Measurements from ENCODE around the gene SNAP91. TPM values are rescaled to one million over a fixed set of nuclear protein-coding genes. Genes with fewer than 3 reads are reported as not detected.

Gene SNAP91
- total RNA-seq, 1 donor from 2014 or later, result not detected

DNA sequence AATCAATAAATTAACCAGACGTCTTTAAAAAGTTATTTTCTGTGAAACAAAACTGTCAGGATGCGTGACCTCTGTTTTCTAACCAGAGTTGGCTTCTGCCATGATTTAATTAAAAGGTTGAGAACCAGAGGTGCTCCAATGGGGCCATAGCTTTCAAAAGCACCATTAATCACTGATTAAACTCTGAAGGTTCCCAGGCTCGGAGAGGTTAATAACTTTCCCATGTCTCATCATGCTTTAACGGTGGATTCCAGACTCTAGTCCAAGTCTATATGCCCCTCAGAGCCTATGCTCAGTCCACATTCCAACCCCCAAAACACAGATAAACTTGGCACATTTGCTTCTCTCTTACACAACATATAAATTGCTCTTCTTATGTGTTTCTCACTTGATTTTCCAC, 95.5 kb downstream of the SNAP91 start:
- Mint-ChIP-seq H3K4me3 (no peak overlapping the region), H3K9me3 (no peaks in the 10 kb centered on the region), H3K27ac (no peak overlapping the region), H3K36me3 (ENCODE audit: low read depth) (no peaks in the 10 kb centered on the region), H3K27me3 (ENCODE audit: insufficient read depth) (no peaks in the 10 kb centered on the region), H3K4me1 (ENCODE audit: low read depth) (no peaks in the 10 kb centered on the region)
- no peak for DNase-seq (ENCODE audit: low spot score)
- intact Hi-C loops (cut with micrococcal nuclease), result loop anchor here (10.0 kb wide), 1 partner anchor 1711 kb away; no protein-coding TSS in a partner anchor

DNA sequence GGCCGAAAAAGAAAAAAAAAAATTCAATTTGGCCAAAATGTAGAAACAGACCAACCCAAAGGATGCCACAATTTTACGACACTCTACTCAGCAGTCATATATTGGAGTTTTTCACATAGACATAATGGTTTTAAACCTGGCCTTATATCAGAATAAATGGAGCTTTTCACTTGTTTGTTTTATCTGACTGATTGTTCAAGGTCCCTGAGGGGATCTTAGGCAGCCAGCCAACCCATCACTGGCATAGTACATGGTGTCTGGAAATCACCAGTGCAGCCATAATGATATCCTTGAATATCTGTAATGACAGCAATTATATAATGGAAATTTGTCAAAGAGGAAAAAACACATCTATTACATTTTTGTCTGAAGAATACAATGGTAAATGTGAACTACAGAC, 99.7 kb downstream of the SNAP91 start:
- Mint-ChIP-seq H3K4me3 (no peak overlapping the region), H3K27ac (no peak overlapping the region), H3K27me3 (ENCODE audit: insufficient read depth) (no peaks in the 10 kb centered on the region), H3K9me3 (no peaks in the 10 kb centered on the region), H3K36me3 (ENCODE audit: low read depth) (no peaks in the 10 kb centered on the region), H3K4me1 (ENCODE audit: low read depth) (no peaks in the 10 kb centered on the region)
- intact Hi-C loops (cut with micrococcal nuclease), result no loop called here
- no peak for DNase-seq (ENCODE audit: low spot score)

DNA sequence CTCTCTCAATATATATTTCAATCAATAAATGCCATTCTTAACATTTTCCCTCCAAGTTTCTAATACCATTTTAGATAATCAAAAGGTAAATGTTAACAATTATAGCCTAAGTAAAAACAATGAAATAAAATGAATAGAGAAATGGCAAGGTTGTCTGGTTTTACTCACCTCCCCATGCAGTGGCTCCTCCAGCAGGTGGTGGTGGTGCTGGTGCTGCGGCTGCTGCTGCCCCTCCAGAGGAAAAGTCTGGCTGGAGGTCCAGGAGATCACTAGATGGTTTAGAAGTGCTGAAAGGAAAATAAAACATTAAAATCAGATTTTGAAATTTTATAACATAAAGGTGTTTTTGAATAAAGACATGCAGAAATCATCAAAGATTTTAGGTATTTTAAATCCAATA, 103.4 kb downstream of the SNAP91 start:
- no peaks in the 10 kb centered on the region for H3K36me3 Mint-ChIP-seq (ENCODE audit: low read depth)
- no peaks in the 10 kb centered on the region for H3K4me1 Mint-ChIP-seq (ENCODE audit: low read depth)
- no peaks in the 10 kb centered on the region for H3K27me3 Mint-ChIP-seq (ENCODE audit: insufficient read depth)
- H3K27ac Mint-ChIP-seq, result no peak overlapping the region
- intact Hi-C loops (cut with micrococcal nuclease), result no loop called here
- no peaks in the 10 kb centered on the region for H3K9me3 Mint-ChIP-seq
- no peak for DNase-seq (ENCODE audit: low spot score)
- H3K4me3 Mint-ChIP-seq, result no peak overlapping the region

DNA sequence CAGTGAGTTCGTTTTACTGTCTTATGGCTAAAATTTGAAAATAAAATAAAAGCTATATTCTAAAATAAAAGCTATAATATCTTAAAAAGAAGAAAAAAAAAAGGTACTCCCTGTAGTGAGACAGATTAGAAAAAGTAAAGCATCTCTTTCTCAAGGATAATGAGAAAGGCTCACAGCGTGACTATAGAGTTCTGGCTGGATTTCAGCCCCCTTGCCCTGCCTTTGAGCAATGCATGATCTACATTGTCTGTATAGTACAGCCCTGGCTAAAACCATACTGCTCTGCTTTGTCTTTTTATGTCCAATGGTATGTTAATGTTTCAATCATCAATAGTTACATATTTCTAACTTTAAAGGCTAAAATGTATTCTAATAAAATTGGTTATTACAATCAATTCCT, 105.3 kb downstream of the SNAP91 start:
- no peaks in the 10 kb centered on the region for H3K27me3 Mint-ChIP-seq (ENCODE audit: insufficient read depth)
- no peaks in the 10 kb centered on the region for H3K4me1 Mint-ChIP-seq (ENCODE audit: low read depth)
- intact Hi-C loops (cut with micrococcal nuclease), result no loop called here
- no peak for DNase-seq (ENCODE audit: low spot score)
- no peaks in the 10 kb centered on the region for H3K36me3 Mint-ChIP-seq (ENCODE audit: low read depth)
- H3K9me3 Mint-ChIP-seq, result no peaks in the 10 kb centered on the region
- H3K27ac Mint-ChIP-seq, result no peak overlapping the region
- no peak overlapping the region for H3K4me3 Mint-ChIP-seq

DNA sequence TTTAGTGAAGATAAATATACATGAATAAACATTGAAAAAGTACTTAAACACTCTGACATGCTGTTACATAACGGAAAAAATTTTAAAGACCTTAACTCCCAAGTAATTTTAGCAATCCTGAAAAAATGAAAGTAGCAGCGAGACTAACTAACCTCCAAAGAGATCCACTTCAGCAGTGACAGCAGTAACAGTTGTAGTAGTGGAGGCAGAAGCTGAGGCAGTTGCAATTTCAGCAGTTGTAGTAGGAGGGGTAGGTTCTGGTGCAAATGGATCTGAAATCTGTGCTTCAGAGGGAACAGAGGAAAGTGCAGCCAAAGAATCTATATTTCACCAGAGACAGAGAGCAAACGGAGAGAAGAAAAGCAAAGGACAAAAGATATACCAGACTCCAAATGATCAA, 107.8 kb downstream of the SNAP91 start:
- no peak overlapping the region for H3K4me3 Mint-ChIP-seq
- intact Hi-C loops (cut with micrococcal nuclease), result no loop called here
- H3K9me3 Mint-ChIP-seq, result no peaks in the 10 kb centered on the region
- no peaks in the 10 kb centered on the region for H3K4me1 Mint-ChIP-seq (ENCODE audit: low read depth)
- no peak overlapping the region for H3K27ac Mint-ChIP-seq
- H3K36me3 Mint-ChIP-seq (ENCODE audit: low read depth), result no peaks in the 10 kb centered on the region
- no peak for DNase-seq (ENCODE audit: low spot score)
- H3K27me3 Mint-ChIP-seq (ENCODE audit: insufficient read depth), result no peaks in the 10 kb centered on the region

DNA sequence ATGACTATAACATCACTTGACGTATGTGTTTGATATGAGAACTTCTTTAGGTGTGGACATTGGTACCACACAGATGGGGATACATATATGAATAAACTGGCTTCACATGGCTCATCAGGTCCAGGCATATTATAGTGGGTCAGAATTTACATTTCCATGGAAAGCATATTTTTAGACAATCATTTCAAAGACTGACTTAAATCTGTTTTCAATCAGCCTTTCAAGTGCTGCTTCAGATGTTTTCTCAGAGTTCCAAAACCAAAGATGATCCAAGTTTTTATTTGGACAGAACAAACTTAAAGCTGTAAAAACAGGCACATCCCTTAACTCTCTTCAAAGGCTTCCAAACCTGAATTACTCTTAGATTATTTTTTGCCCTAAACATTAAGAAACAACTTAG, 108.4 kb downstream of the SNAP91 start:
- no peaks in the 10 kb centered on the region for H3K27me3 Mint-ChIP-seq (ENCODE audit: insufficient read depth)

DNA sequence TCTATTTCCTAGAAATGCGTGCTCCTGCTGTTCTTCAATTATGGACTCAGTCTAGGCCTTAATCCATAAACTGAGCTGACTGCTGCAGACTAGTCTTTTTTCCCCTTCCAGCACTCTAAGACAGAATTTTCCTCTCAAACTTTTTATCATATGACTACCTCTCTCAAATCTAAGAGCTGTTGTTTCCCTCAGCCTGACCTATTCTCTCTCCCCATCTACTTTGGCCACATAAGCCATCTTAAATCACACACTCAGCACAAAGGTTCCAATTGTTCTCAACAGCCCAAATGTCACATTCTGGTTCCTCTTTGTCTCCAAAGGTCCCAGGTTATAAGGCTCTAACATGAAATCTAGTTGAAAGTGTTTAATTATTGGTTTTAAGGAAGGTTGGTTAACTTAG, 111.4 kb downstream of the SNAP91 start:
- no peaks in the 10 kb centered on the region for H3K36me3 Mint-ChIP-seq (ENCODE audit: low read depth)
- H3K27ac Mint-ChIP-seq, result no peak overlapping the region
- no peak for DNase-seq (ENCODE audit: low spot score)
- H3K27me3 Mint-ChIP-seq (ENCODE audit: insufficient read depth), result no peaks in the 10 kb centered on the region
- H3K4me1 Mint-ChIP-seq (ENCODE audit: low read depth), result no peaks in the 10 kb centered on the region
- intact Hi-C loops (cut with micrococcal nuclease), result no loop called here
- H3K9me3 Mint-ChIP-seq, result no peaks in the 10 kb centered on the region
- no peak overlapping the region for H3K4me3 Mint-ChIP-seq

More for the DNA sequence above, 108.4 kb downstream of the SNAP91 start:
- H3K9me3 Mint-ChIP-seq, result no peaks in the 10 kb centered on the region
- no peak for DNase-seq (ENCODE audit: low spot score)
- H3K4me3 Mint-ChIP-seq, result no peak overlapping the region
- H3K27ac Mint-ChIP-seq, result no peak overlapping the region
- intact Hi-C loops (cut with micrococcal nuclease), result no loop called here
- no peaks in the 10 kb centered on the region for H3K4me1 Mint-ChIP-seq (ENCODE audit: low read depth)
- no peaks in the 10 kb centered on the region for H3K36me3 Mint-ChIP-seq (ENCODE audit: low read depth)

DNA sequence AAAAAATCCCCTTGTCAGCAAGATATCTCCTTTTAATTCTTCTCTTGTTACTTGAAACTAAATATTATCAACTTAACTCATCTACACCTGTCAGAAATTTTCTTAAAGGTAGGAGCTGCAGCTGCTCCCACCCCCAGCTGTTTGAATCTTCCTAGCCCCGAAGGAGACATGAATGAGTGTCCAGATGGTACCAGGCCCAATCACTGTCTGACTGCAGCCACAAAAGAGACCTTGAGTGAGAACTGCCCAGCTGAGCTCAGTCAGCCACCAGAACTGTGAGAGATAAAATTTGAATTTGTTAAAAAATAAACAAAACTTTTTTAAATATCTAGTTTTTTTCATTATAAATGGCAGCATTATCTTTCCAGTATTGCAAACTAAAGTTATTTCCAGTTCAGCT, 111.8 kb downstream of the SNAP91 start:
- no peak for DNase-seq (ENCODE audit: low spot score)
- Mint-ChIP-seq H3K4me3 (no peak overlapping the region), H3K27me3 (ENCODE audit: insufficient read depth) (no peaks in the 10 kb centered on the region), H3K36me3 (ENCODE audit: low read depth) (no peaks in the 10 kb centered on the region), H3K4me1 (ENCODE audit: low read depth) (no peaks in the 10 kb centered on the region), H3K9me3 (no peaks in the 10 kb centered on the region), H3K27ac (no peak overlapping the region)
- intact Hi-C loops (cut with micrococcal nuclease), result no loop called here

DNA sequence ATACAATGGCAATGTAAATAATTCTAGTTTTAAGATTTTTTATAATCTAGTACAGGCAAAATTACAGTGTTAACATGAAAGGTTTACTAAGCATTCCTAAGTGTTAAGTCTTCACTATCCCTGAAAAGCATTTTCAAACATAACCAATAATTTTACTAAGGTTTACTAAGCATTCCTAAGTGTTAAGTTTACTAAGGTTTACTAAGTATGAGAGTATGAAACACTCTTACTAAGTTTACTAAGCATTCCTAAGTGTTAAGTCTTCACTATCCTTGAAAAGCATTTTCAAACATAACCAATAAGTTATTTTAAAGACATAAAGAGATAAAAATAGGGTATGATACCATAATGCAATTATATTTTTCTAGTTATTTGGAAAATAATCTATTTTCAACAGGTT, 114.0 kb downstream of the SNAP91 start:
- Mint-ChIP-seq H3K36me3 (ENCODE audit: low read depth) (no peaks in the 10 kb centered on the region), H3K9me3 (no peaks in the 10 kb centered on the region), H3K4me1 (ENCODE audit: low read depth) (no peaks in the 10 kb centered on the region), H3K4me3 (no peak overlapping the region), H3K27ac (no peak overlapping the region), H3K27me3 (ENCODE audit: insufficient read depth) (no peaks in the 10 kb centered on the region)
- intact Hi-C loops (cut with micrococcal nuclease), result no loop called here
- DNase-seq (ENCODE audit: low spot score), result no peak

DNA sequence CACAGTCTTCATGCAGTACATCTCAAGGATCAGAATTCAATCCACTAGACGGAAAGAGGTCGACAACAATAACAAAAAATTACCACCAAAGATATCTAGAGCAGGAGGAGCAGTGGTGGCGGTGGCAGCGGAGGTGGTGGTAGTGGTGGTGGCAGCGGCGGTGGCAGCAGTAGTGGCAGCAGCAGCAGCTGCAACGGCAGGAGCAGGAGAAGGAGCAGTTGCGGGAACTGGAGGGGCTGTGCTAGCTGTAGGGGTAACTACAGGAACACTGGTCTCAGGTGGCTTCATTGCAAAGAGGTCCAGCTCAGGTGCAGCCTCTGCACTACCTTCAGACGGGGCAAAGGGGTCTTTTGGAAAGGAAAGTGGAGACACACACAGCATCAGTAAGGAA, 115.5 kb downstream of the SNAP91 start:
- no peak for DNase-seq (ENCODE audit: low spot score)
- Mint-ChIP-seq H3K36me3 (ENCODE audit: low read depth) (no peaks in the 10 kb centered on the region), H3K9me3 (no peaks in the 10 kb centered on the region), H3K27ac (no peak overlapping the region), H3K4me3 (no peak overlapping the region), H3K27me3 (ENCODE audit: insufficient read depth) (no peaks in the 10 kb centered on the region), H3K4me1 (ENCODE audit: low read depth) (no peaks in the 10 kb centered on the region)
- intact Hi-C loops (cut with micrococcal nuclease), result no loop called here

DNA sequence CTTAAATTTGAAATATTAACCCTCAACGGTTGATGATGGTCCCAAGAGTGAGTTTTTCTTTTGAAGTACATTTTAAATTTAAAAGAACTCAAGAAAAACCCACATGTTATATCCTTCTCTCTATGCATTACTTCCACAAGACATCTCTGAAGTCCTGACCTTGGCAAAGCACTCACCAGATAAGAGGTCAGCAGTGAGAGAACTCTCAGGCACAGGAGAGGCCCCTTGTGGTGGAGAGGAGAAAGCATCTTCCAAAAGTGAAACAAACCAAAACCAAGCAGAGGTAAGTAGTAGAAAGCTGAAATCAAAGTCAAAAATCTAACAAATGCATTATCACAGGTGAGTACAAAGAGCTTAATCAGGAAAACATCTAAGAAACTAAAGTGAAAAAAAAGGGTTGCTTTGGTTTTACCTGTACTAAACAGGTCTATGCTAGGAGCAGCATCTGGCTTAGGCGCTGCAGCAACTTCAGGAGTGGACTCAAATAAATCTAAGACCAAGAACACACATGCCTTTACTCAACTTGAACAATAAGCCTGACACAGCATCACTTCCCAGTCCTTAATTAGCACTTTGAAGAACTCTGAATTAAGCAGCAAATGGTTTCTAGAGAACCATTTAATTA, 116.0 kb downstream of the SNAP91 start:
- Mint-ChIP-seq H3K4me3 (no peak overlapping the region), H3K9me3 (no peaks in the 10 kb centered on the region)

DNA sequence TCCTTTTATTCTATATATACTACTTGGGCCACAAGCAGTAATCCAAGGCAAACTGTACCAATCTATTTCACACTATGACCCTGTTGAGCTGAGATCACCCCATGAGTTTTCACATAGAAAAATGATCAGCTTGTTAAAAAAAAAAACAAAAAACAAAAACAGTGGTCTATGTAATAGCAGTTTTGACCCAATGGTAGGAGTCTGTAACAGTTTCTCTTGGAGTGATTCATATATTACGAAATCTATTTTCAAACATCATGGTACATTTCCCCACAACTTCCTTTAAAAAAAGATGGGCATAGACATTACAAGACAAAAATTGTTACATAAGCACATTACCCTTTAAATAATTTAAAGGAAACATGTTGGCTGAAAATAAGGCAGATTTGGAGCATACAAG, 118.5 kb downstream of the SNAP91 start:
- no peaks in the 10 kb centered on the region for H3K4me1 Mint-ChIP-seq (ENCODE audit: low read depth)
- no peak overlapping the region for H3K27ac Mint-ChIP-seq
- H3K27me3 Mint-ChIP-seq (ENCODE audit: insufficient read depth), result no peaks in the 10 kb centered on the region
- intact Hi-C loops (cut with micrococcal nuclease), result no loop called here
- H3K4me3 Mint-ChIP-seq, result no peak overlapping the region
- no peak for DNase-seq (ENCODE audit: low spot score)
- no peaks in the 10 kb centered on the region for H3K36me3 Mint-ChIP-seq (ENCODE audit: low read depth)
- no peaks in the 10 kb centered on the region for H3K9me3 Mint-ChIP-seq

More for the DNA sequence above, 116.0 kb downstream of the SNAP91 start:
- intact Hi-C loops (cut with micrococcal nuclease), result no loop called here
- DNase-seq (ENCODE audit: low spot score), result no peak
- Mint-ChIP-seq H3K36me3 (ENCODE audit: low read depth) (no peaks in the 10 kb centered on the region), H3K27me3 (ENCODE audit: insufficient read depth) (no peaks in the 10 kb centered on the region), H3K4me1 (ENCODE audit: low read depth) (no peaks in the 10 kb centered on the region), H3K27ac (no peak overlapping the region)

DNA sequence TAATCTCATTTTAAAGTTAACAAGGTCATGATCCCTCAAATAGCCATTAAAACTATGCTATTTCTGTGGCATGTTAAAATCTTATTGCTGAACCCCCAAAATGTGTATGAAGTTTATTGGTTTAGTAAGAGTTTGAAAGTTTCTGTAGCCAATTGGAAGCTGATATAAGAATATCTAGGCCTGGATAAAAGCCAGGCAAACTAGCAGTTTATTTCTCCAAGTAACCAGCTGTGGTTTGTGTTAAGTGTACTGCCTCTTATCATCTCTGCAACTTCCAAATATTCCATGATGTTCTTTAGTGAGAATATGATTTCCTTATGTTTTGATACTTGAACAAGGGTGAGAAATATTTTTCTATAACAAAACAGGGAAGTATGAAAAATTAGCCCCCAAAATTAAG, 119.8 kb downstream of the SNAP91 start:
- no peak for DNase-seq (ENCODE audit: low spot score)
- no peaks in the 10 kb centered on the region for H3K4me1 Mint-ChIP-seq (ENCODE audit: low read depth)
- intact Hi-C loops (cut with micrococcal nuclease), result no loop called here
- H3K4me3 Mint-ChIP-seq, result no peak overlapping the region
- H3K9me3 Mint-ChIP-seq, result no peaks in the 10 kb centered on the region
- H3K36me3 Mint-ChIP-seq (ENCODE audit: low read depth), result no peaks in the 10 kb centered on the region
- no peak overlapping the region for H3K27ac Mint-ChIP-seq
- no peaks in the 10 kb centered on the region for H3K27me3 Mint-ChIP-seq (ENCODE audit: insufficient read depth)

DNA sequence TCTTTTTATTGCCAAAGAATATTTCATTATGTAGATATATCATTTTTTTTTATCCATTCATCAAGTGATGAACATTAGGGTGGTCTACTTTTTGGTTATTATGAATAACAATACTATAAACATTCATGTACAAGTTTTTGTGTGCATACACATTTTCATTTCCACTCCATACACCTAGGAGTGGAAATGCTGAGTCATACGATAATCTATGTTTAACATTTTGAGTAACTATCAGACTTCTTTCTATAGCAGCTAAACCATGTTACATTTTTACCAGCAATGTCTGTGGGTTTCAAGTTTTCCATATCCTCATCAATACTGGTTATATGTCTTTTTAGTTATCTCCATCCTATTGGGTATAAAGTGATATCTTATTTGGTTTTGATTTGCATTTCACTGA, 130.8 kb downstream of the SNAP91 start:
- H3K4me3 Mint-ChIP-seq, result no peak overlapping the region

More for the DNA sequence above, 130.8 kb downstream of the SNAP91 start:
- Mint-ChIP-seq H3K36me3 (ENCODE audit: low read depth) (no peaks in the 10 kb centered on the region), H3K27me3 (ENCODE audit: insufficient read depth) (no peaks in the 10 kb centered on the region), H3K27ac (no peak overlapping the region), H3K4me1 (ENCODE audit: low read depth) (no peaks in the 10 kb centered on the region), H3K9me3 (no peaks in the 10 kb centered on the region)
- DNase-seq (ENCODE audit: low spot score), result no peak
- intact Hi-C loops (cut with micrococcal nuclease), result no loop called here
